Type B pancreatic cell (in vitro differentiated cells): Measurements from ENCODE around the gene FAM174C. TPM values are rescaled to one million over a fixed set of nuclear protein-coding genes. Genes with fewer than 3 reads are reported as not detected.

ENCODE experiments used
- DNase-seq: peaks from one replicate; pipeline ENCODE4 v3.0.0; 2021; ENCODE audit warnings: mixed read lengths; ENCODE audit not compliant: unreplicated experiment; ENCODE audit errors: extremely low spot score
- H3K27ac Mint-ChIP-seq: 2 replicates; pipeline ENCODE4 v1.8.0; 2021; ENCODE audit warnings: mild to moderate bottlenecking, mixed read lengths
- H3K27me3 Mint-ChIP-seq: 2 replicates; pipeline ENCODE4 v1.8.0; 2021; ENCODE audit warnings: mixed read lengths
- H3K36me3 Mint-ChIP-seq: 2 replicates; pipeline ENCODE4 v1.8.0; 2021; ENCODE audit warnings: mixed read lengths
- H3K4me1 Mint-ChIP-seq: one replicate; pipeline ENCODE4 v1.8.0; 2021; ENCODE audit warnings: mixed read lengths; ENCODE audit not compliant: unreplicated experiment
- H3K4me3 Mint-ChIP-seq: 2 replicates; pipeline ENCODE4 v1.8.0; 2021; ENCODE audit warnings: mild to moderate bottlenecking, mixed read lengths
- H3K9me3 Mint-ChIP-seq: 2 replicates; pipeline ENCODE4 v1.8.0; 2021; ENCODE audit warnings: mixed read lengths
- total RNA-seq: library from RNA; stranded (reverse); gene quantifications from 2 replicates; pipeline ENCODE4 v1.2.1, GENCODE V29; 2021; ENCODE audit warnings: low replicate concordance
- TF ChIP-seq, protein P1 (sequence below): fragments of 200-600 bp; sonication (generic); conservative IDR thresholded peaks from 2 replicates; pipeline ENCODE4 v1.5.0; 2021; ENCODE audit warnings: antibody characterized with exemption, mild to moderate bottlenecking

The FAM174C gene
- total RNA-seq, 1 donor from 2014 or later: 30.6 TPM

GRCh38 chr19:1322198-1322981, 47.1 kb downstream of the FAM174C start:
- Mint-ChIP-seq H3K9me3 (no peaks in the 10 kb centered on the region), H3K36me3 (no peaks in the 10 kb centered on the region), H3K27me3 (peaks cover 15% of the 10 kb centered on the region), H3K4me3 (no peak overlapping the region), H3K27ac (no peak overlapping the region), H3K4me1 (peaks cover 11% of the 10 kb centered on the region)
- DNase-seq: no peak
- TF ChIP-seq, protein P1, sequence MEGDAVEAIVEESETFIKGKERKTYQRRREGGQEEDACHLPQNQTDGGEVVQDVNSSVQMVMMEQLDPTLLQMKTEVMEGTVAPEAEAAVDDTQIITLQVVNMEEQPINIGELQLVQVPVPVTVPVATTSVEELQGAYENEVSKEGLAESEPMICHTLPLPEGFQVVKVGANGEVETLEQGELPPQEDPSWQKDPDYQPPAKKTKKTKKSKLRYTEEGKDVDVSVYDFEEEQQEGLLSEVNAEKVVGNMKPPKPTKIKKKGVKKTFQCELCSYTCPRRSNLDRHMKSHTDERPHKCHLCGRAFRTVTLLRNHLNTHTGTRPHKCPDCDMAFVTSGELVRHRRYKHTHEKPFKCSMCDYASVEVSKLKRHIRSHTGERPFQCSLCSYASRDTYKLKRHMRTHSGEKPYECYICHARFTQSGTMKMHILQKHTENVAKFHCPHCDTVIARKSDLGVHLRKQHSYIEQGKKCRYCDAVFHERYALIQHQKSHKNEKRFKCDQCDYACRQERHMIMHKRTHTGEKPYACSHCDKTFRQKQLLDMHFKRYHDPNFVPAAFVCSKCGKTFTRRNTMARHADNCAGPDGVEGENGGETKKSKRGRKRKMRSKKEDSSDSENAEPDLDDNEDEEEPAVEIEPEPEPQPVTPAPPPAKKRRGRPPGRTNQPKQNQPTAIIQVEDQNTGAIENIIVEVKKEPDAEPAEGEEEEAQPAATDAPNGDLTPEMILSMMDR: no peak

DNA sequence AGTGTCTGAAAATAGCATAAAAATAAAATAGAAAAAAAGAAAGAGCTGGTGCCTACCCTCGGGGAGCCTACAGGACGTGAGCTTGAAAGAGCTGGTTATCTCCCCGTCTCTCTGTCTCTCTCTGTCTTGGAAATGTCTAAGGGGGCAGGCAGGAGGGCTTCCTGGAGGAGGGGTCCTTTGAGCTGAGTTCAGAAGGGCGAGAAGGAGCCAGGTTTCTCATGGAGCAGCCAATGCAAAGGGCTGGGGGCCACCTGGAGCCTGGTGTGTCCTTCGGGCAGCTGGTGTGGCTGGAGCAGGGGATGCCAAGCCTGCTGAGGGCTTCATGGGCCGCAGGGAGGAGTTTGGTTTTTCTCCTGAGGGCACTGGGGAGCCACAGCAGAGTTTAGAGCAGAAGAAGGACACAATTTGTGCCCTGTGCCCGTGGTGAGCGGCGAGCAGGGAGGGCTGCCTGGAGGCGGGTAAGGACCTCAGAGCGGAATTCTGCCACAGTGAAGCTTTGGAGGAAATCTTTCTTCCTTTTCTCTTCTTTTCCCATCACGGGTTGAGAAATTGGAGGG, 49.0 kb downstream of the FAM174C start:
- TF ChIP-seq, protein P1: no peak
- no peaks in the 10 kb centered on the region for H3K36me3 Mint-ChIP-seq
- no peak overlapping the region for H3K4me3 Mint-ChIP-seq
- no peak overlapping the region for H3K27ac Mint-ChIP-seq
- peaks cover 4% of the 10 kb centered on the region for H3K27me3 Mint-ChIP-seq
- DNase-seq: no peak
- H3K9me3 Mint-ChIP-seq: no peaks in the 10 kb centered on the region
- H3K4me1 Mint-ChIP-seq: peaks cover 3% of the 10 kb centered on the region

DNA sequence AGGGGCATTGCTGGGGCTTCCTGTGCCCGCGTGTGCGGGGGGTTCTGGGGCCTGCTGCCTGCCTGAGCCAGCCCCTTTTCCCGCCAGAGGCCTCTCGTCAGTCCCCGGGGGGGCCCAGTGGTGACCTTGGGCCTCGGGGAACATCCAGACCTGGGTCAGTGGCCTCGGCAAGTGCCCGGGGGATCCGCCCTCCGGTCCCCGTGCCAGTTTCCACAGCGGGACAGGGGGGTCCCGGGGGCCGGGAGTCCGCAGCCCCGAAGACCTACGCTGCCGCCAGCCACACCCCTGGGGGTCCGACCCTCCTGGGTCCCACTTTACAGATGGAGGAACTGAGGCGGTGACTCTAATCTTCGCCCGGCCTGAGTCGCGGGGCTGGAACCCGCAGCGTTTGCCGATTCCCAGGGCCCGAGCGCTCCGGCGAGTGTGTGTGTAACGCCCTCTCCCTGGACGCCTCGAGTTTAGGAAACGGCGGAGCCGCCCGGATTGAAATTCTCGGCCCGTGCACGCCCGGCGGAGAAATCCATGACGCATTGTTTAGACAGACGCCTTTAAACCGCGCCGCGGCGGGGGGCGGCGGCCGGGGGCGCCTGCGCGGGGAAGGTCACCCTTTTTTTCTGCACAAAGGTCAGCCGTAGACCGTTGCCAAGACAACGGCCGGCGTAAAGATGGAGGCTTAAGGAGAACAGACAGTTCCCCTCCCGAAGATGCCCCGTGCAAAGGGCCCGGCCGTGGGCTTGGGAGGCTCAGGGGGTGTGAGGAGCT, 49.7 kb downstream of the FAM174C start:
- Mint-ChIP-seq H3K27me3 (peaks cover 4% of the 10 kb centered on the region), H3K4me3 (no peak overlapping the region), H3K27ac (no peak overlapping the region), H3K36me3 (no peaks in the 10 kb centered on the region), H3K9me3 (no peaks in the 10 kb centered on the region), H3K4me1 (peaks cover 3% of the 10 kb centered on the region)
- no peak for DNase-seq
- TF ChIP-seq, protein P1: no peak

DNA sequence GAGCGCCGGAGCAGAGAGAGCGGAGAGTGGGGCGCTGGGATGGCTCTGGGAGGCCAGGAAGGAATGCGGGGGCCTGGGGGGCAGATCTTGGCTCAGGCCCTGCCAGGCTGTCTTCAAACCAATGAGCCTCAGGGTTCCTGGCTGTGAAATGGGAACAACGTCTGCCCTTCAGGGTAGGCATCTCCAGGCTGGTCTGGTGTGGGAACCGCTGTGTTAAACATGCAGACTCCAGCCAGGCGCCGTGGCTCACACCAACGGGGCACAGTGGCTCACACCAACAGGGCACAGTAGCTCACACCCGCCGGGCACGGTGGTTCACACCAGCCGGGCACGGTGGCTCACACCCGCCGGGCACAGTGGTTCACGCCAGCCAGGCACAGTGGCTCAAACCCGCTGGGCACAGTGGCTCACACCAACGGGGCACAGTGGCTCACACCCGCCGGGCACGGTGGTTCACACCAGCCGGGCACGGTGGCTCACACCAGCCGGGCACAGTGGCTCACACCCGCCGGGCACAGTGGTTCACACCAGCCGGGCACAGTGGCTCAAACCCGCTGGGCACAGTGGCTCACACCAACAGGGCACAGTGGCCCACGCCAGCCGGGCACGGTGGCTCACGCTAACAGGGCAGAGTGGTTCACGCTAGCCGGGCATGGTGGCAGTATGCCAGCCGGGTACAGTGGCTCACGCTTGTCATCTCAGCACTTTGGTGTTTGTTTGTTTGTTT, 50.4 kb downstream of the FAM174C start:
- Mint-ChIP-seq H3K4me3 (no peak overlapping the region), H3K27ac (no peak overlapping the region), H3K36me3 (no peaks in the 10 kb centered on the region), H3K27me3 (peaks cover 4% of the 10 kb centered on the region), H3K4me1 (peaks cover 3% of the 10 kb centered on the region), H3K9me3 (no peaks in the 10 kb centered on the region)
- TF ChIP-seq, protein P1: no peak
- DNase-seq: no peak

DNA sequence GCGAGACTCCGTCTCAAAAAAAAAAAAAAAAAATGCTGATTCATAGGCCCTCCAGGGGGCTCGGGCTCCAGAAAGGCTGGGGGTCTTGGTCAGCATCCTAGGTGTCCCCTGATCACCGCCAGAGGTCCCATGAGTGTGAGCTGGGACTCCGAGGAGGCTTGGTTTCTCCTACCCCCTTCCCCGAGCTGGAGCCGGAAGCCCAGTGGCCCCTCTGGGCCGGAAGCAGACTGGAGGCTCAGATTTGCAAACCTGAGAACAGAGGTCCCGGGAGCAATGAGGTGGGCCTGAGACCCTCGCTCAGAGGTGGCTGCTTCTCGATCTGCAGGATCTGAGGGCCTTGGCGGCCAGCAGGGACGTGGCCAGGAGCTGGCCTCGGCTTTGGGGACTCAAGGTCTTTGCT, 51.8 kb downstream of the FAM174C start:
- no peak overlapping the region for H3K27ac Mint-ChIP-seq
- no peaks in the 10 kb centered on the region for H3K9me3 Mint-ChIP-seq
- H3K4me1 Mint-ChIP-seq: no peaks in the 10 kb centered on the region
- H3K36me3 Mint-ChIP-seq: no peaks in the 10 kb centered on the region
- DNase-seq: no peak
- TF ChIP-seq, protein P1: no peak
- H3K27me3 Mint-ChIP-seq: peaks cover 4% of the 10 kb centered on the region
- no peak overlapping the region for H3K4me3 Mint-ChIP-seq
